Stimulated activated CD8-positive, alpha-beta memory T cell treated with anti-CD3 and anti-CD28 coated beads, Interleukin-7, amount 100 ng/mL, for 4 hours (primary cell): Measurements from ENCODE around the gene CLMP.

Experiments
- DNase-seq, 2 donors: peaks; one replicate each; pipeline ENCODE4 v3.0.0-alpha.2; 2020; ENCODE audit warnings: low read depth in 2 of 2

The CLMP gene, protein sequence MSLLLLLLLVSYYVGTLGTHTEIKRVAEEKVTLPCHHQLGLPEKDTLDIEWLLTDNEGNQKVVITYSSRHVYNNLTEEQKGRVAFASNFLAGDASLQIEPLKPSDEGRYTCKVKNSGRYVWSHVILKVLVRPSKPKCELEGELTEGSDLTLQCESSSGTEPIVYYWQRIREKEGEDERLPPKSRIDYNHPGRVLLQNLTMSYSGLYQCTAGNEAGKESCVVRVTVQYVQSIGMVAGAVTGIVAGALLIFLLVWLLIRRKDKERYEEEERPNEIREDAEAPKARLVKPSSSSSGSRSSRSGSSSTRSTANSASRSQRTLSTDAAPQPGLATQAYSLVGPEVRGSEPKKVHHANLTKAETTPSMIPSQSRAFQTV

DNA sequence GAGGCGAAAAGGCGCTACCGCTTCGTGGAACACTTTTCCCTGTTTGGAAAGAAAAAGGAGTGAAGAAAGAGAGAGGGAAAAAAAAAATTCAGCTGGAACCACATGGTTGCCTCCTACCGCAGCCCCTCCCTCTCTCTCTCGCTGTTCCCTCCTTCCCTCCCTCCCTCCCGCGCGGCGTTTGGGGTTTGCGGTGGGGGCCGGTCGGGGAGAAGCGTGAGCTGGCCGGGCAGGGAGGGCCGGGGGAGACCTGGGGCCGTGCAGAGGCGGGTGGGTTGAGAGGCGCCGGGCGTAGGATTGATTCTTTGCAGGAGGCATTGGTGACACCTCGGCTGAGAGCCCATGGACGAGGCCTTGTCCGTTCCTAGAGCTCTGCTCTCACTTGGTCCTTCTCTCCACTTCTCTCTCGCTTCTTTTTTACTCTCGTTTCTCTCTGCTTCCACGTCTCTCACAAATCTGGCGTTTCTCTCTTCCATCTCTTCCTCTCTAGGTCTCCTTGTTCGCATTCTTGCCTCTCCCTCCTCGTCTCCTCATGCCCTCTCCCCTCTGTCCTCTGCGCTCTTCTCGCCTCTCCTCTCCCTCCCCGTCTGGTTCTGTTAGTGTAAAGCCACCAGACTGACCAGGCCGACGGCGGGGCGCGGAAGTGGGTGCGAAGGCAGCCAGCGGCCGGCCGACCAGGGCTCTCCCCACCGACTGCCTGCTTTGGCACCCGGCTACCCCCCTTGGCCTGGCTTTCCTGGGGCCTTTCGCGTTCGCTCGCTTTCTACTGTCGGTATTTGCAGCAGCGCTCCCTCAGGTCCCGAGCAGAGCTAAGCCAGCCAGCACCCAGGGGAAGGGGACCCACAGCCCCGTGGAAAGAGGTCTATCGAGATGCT is at the start of gene CLMP:
TSS of gene CLMP (minus strand) at position 61 of the 872 bp plus-strand sequence. CDS start 308 bp downstream, outside the sequence.
- DNase-seq = no peak

DNA sequence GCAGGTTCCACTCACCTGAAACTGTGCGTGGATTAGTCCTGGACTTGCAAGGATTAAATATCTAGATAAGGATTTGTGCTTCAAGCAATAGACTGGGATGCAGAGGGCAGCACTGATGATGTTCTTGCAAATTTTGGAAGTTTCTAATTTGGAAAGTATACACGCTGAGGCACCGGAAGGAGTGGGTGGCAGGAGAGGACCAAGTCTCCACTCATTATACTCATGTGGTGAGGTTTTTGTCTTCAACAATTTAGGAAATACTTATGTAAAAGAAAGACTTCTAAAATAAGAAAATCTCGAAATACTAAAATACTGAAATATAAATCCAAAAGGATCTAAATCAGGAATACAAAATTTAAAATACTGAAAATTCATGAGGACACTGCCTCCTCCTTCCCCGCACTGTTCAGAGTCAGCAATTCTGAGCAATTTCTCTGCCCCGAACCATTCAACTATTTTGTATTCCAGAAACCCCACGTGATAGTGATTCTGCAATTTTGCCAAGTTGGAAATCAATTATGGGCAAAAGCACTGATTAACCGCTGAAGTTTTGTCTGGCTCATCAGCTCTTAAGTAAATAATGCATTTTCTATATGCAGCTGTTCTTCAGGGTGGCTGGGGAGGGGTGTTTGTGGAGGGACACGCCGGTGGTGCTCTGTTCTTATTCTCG is 47.0 kb upstream of the CLMP start:
- no peak for DNase-seq

DNA sequence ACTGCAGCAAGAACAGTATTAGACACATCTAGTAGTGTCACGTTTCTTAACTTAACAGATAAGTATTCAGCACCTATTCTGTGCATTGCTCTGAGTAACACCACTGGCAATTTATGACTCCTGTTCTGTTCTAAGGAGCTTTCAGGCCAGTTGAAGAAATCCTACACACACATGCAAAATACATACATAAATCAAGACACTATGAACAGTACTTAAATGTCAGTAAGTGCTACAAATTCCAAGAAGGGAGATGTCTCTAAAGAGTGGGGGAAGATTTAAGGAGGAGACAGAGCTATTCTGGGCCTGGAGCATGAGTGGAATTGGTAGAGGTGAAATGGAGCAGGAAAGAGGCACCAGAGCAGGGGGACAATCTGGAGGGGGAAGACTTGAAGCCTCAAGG is 46.2 kb upstream of the CLMP start:
- DNase-seq = no peak

DNA sequence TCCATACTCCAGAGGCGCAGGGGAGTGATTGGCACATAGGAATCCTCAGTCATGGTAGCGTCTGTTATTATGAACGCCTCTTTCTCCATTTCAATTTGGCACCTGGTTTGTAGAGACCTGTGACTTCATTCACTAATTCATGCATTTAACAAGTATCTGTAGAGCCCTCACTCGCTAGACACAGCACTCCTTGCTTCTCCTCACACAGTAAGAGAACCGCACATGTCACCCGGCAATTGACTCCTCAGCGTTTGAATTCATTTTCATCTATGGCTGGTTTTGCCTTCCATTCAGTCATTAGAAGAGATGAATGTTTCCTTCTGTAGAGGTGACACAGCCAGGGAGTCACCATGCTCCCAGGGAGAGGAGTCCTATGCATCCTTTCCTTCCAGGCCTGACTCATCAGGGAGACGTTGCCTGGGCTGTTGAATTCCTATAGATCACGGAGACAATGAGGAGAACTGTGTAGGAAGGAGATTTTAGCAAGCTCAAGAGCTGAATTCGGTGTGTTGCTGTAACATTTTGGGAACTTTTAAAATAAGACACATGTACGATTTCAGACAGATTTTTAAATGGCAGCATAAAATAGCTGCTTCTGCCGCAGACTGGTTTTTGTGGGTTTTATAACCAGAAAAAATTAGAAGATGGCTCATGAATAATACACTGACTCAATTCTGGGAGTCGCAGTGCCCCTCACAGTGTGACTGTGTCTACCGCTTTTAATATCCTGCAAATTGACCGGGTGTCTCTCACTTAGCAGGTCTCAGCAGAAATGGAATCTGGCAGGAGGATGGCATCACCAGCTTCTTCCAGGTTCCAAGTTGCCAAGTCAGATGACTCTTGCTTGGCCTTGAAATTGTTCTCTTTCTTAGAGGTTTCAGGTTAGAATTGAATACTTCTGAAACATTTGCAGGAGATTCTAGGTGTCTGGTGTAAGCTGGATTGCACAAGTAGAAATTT is 44.4 kb upstream of the CLMP start:
- no peak for DNase-seq

DNA sequence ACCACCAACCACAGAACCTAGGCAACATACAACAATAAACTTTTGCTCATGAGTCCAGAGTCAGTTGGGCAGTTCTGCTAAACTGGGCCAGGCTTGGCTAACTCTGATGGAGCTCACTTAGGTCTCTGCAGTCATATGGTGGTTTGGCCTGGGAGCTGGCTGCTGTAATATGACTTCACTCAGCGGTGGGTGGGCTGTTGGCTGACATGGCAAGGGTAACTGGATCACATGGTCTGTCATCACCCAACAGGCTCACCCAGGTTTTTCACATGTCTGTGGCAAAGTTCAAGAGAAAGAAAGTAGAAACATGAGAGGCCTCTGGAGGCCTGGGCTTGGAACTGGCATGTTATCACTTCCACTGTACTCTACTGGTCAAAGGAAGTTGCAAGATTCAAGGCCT is 43.2 kb upstream of the CLMP start:
- no peak for DNase-seq

DNA sequence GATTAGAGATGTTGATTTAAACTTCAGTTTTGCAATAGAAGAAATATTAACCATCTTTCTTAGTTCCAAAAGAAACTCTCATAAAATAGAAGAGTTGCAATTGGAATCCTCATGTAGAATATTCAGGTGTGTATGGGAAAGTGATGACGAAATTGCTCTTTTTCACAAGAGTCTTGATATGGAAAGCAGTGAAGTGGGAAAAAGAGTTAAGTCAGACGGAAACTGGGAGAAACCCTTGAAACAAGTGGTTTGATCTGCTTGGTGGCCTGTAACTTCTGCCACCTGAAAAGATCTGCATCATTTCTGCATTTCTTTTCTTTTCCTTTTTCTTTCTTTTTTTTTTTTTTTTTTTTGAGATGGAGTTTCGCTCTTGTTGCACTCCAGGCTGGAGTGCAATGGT is 41.8 kb upstream of the CLMP start:
- DNase-seq = no peak

DNA sequence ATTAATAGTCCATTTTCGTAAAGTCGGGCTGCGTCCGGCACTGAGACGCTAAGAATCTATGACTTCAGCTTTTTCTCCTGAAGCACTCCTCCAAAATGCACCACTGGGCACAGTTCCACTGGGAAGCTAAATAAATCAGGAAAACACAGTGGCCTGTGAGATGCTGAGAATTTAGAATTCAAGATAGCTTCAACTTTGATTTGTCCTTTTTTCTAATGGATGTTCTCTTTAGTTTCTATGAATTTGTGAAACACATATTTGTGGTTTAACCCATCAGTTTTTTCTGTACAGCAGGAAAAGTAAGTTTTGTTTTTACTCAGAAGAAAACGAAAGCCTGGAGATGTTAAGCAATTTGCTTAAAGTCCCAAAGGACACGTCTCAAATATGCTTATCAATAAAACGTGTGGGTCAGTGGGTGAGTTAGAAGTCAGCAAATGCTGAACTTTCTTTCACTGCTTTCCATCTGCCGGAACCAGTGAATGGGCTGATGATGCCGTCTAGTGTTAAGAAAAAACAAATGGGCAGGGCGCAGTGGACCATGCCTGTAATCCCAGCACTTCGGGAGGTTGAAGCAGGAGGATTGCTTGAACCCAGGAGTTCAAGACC is 40.7 kb upstream of the CLMP start:
- no peak for DNase-seq

DNA sequence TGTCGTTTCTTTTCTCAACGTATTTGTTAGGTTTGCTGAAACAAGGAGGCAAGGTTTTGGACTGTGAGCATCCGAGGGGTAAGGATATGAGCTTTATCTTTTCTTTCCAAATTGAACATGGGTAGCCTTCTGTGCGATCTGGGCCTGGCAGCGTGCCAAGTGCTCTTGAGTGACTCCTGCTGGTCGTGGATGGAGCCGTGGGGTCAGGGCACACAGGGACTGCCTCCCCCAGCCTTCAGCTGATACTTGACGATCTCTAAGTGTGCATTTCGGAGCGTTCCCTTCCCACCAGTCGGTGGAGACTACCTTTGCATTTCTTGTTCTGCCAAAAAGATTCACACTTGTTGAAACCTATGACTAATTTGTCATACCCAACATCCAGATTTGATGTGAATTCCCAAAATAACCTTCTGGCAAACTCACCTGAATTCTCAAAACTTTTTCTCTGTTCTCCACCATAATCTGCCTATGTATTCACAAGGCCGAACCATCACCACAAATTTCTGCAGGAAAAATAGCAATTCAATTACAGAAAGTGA is 40.1 kb upstream of the CLMP start:
- DNase-seq = peak in 1 of 2 donors; percentile 10

DNA sequence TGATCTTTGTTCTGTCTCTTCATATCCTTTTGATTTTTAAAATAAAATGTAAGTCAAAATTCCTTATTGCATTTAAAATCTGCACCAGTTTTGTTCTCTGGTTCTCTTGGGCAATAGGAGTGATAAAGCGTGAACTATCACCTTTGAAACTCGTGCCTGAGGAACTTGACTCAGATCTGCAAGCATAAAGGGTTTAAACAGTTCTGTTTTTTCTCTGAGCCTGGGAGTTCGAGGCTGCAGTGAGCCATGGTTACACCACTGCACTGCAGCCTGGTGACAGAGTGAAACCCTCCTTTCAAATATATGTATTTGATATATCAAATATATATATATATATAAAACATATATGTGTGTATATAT is 38.9 kb upstream of the CLMP start:
- no peak for DNase-seq

DNA sequence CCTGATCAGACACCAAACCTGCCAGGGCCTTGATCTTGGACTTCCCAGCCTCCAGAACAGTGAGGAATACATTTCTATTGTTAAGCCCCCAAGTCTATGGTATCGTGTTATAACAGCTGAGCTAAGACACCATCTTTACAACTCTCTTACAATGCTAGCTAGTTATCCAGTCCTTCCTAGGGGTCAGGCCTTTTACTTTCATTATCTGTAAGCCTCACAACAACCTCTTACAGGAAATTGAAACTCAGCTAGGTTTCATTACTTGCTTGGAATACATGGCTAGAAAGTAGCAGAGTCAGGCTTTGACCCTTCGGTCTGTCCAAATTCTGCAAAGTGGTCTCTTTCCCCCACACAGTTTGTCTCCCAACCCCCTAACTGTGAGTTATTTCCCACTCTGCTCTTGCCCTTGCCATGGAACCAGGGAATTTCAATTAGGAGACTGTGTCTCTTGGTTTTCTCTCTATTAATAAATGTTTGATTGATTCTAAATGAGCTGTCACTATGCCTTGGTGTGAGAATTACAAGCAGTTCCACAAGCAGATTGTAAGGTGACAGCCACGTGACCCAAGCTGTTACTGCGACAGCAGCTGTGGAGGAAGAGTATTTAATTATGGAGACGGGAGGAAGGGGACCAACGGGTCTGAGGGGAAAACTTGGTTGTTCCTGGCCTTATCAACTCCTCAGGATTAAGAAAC is 38.4 kb upstream of the CLMP start:
- no peak for DNase-seq

DNA sequence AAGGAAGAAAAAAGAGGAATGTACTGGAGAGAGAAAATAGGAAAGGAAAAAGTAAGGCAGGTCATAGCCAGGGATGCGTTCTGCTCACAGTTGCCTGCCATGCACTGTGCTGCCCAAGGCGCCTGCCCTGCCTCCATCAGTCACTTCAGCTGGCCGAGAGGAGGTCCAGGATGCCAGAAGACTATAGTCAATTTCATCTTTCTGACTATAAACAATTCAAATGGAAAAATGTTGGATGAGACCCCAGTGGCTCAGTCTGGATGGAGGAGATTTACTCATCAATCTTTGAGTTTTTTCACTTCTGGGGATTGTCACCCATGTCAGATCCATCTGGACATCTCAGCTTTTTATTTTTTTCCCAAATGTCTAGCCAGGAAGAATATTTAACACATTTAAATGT is 36.7 kb upstream of the CLMP start:
- no peak for DNase-seq

DNA sequence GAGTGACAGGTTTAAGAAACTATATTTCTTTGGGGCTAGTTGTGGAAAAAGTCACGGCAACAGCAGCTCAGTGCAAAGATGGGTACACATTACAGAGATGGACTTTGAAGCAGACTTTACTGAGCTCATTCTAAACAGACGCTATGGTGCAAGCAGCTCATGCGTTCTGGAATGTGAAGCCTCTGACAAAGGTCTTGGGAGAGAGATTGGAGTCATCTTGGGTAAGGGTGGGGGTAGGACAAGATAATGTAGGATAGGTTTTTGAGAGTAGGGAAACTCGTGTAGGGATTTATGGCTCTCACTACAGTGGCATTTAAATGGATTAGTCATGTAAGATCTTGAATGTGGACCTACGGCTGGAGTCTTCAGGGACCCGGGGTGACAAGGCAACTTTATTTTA is 36.2 kb upstream of the CLMP start:
- no peak for DNase-seq

DNA sequence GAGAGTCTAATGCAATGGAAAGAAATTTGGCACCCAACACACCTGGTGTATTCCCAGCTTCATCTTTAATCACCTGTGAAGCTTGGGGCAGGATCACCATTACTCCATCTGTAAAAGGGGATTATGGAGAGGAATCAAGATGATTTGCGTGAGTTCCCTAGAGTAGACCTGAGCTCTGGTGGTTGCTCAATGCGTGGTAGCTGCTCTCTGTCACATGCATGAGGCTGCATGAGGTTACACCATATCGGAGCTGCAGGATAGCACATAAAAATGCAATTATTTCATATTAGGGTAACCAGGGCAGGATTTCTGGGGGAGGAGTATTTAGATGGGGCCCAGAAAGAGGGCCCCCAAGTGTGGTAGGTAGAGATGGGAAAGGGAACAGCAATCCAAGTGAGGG is 35.3 kb upstream of the CLMP start:
- no peak for DNase-seq

DNA sequence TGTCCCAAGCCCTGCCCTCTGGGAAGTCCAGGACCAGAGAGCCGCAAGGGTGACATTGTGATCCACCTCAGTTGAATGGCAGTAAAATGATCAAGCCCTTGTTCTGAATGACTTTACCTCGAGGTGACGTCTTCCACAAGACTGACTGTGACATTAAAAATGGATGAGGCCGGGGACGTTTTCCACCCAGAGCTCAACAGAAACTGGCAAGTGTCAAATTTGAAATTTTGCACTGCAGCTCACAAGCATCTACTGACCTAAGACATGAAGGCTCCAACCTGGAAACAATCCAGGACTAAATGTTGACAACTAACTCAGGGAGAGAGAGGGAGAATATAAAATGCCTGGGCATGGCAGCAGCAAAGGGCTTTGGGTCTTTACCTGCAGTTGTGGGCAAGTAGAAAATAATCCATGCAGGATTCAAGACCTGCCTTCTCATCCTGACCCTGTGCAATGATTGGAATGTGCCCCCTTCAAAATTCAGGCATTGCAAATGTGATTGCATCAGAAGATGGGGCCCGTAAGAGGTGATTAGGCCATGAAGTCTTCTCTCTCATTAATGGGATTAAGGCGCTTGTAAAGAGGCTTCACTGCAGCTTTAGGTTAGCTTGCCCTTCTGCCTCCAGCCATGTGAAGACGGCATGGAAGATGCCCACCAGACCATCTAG is 33.6 kb upstream of the CLMP start:
- no peak for DNase-seq

DNA sequence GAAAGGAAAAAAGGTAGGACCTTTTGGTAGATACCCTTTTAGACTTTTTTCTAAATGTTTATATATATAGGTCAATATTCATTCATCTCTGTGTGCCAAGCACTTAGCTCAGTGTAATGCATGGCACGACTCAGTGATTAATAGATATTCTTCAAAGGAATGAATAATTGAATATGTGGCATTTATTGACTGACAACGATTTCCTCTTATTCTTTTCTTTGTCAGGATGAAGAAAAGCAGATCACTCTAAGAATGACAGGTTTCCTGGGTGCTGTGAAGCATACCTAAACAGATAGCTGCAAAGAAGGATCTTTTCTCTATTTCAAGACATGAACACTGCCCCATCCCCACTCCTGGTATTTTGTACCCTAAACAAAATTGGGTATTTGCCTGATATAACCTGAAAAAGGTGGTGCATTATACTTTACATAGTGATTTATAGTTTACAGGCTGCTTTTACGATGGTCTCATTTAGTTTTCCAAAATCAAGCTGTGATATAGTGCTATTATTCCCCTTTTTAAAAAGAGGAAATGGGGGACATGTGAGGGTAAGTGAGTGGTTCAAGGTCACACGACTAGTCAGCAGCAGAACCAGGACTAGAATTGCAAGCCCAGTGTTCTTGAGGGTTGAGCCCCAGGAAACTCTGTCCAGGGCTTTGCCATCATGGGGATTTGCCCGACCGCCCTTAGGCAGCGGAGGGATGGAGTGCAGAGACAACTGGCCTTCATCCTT is 32.9 kb upstream of the CLMP start:
- no peak for DNase-seq

DNA sequence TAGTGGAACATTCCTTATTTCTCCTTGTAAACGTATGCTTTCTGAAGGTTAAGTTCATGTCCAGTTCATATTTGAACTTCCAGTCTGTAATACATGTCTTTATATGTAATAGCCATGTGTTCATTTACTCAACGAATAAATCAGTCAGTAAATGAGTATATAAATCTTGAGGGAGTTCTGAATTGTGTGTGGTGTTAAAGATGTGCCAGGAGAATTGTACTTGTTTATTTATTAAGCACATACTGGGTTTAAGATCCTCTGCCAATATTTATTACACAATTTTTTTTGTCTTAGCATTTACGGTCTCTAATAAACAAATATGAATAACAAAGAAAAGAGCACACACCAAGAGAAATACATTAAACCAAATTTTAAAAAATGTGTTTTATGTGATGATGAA is 26.5 kb upstream of the CLMP start:
- no peak for DNase-seq

DNA sequence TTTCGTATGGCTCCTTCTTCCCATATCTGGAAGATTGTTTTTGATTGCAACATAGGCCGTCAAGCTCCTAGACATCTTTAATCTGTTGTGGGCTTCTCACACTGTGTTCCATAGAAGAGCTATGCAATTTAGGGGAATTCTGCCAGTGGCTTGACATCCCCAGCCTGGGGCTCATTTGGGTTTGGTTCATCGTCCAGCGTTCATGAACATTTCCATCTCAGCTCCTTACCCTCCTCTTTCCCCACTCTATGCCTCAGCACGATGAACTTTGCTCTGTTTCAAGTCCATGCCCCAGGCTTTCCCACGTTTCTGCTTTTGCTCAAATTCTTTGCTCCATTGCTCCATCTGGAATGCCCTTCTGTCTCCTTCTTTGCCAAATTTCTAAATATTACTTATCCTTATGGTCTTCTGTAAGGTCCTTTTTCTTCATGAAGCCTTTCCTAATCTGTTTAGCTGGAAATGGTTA is 26.1 kb upstream of the CLMP start:
- no peak for DNase-seq

DNA sequence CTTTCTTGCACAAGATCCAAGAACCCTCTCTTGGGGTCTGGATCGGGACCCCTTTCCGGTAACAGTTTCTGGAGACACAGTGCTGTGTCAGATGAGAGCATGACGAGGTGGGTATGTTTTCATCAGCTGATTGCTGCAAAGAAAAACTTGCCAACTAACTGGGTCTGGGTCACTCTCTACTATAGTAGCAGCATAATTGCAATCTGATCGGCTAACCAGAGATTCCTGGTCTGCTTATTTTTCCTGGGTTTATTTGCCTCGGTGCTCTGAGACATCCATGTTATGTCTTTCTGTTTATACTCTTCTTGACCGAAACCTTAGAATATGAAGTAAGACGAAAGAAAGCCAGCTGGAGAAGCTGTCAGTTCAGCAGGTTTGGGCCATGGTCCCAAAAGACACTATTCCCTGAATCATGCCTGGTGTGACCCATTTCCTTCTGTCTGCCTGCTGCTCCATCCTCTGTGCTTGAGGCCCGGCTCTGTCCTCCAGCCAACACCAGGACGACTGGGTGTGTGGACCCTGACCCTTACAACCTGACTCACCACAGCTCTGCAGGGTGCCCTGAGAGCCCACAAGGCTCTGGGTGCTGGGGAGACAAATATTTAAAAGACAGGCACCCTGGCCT is 24.1 kb upstream of the CLMP start:
- DNase-seq = no peak
